ENCODE data around the gene SEC11A. TPM values are rescaled to one million over a fixed set of nuclear protein-coding genes. Genes with fewer than 3 reads are reported as not detected.
"Not testable (repeated sequence)": the region's sequence is repeated elsewhere in the genome, so short reads cannot be mapped to it uniquely, and the experiment has no call there.

SEC11A gene
- polyA plus RNA-seq, 3 donors = 111 to 166 (median 154) TPM

DNA sequence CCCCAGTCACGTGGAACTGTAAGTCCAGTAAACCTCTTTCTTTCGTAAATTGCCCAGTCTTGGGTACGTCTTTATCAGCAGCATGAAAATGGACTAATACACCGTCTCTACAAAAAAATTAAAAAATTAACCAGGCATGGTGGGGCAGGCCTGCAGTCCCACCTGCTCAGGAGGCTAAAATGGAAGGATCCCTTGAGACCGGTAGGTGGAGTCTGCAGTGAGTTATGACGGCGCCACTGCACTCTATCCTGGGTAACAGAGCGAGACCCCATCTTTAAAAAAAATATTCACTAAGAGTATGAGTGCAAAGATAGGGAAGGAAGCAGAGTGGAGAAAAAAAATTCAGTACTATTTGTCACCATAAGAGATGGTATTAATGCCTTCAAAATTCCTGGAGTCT, 25.6 kb downstream of the SEC11A start:
- Histone ChIP-seq H3K4me2 (replicated peaks; ENCODE audit: extremely low read depth, low read length, poor library complexity, severe bottlenecking) (no peak overlapping the region), H3K79me2 (ENCODE audit: insufficient read depth, low read length) (peaks cover 93% of the 10 kb centered on the region), H3K9ac (ENCODE audit: insufficient read depth, low read length, poor library complexity, severe bottlenecking) (no peak overlapping the region), H3K27me3 (ENCODE audit: control insufficient read depth in 2 of 2, insufficient read depth in 2 of 2, low read length in 2 of 2) (no peaks in the 10 kb centered on the region), H3K27ac (ENCODE audit: low read depth in 1 of 2, low read length in 2 of 2) (no peak overlapping the region), H3K36me3 (replicated peaks in 1 of 2; ENCODE audit: control insufficient read depth in 1 of 2, insufficient read depth in 2 of 2, low read length in 2 of 2) (peaks cover 29 to 75% of the 10 kb centered on the region in 2 donors), H4K20me1 (ENCODE audit: insufficient read depth, low read length) (peaks cover 89% of the 10 kb centered on the region), H2AFZ (ENCODE audit: insufficient read depth, low read depth, low read length, poor library complexity, severe bottlenecking) (no peak overlapping the region), H3K4me1 (ENCODE audit: control insufficient read depth in 1 of 2, insufficient read depth in 2 of 2, low read length in 2 of 2) (peaks cover 0 to 5% of the 10 kb centered on the region in 2 donors), H3K4me3 (replicated peaks in 1 of 3; ENCODE audit: low read depth in 2 of 3, low read length in 3 of 3) (no peak overlapping the region), H3K9me3 (replicated peaks in 1 of 2; ENCODE audit: control insufficient read depth in 1 of 2, insufficient read depth in 1 of 2, low read length in 2 of 2) (no peaks in the 10 kb centered on the region)
- 97% methylated on average over 4 of the region's 8 CpGs for WGBS (ENCODE audit: insufficient coverage)
- Mint-ChIP-seq H3K4me3 (no peak overlapping the region), H3K4me1 (peaks cover 9% of the 10 kb centered on the region), H3K27me3 (ENCODE audit: low read depth in 3 of 3) (no peaks in the 10 kb centered on the region), H3K36me3 (peaks cover 46 to 60% of the 10 kb centered on the region in 2 donors), H3K9me3 (peaks cover 0 to 4% (median 0%) of the 10 kb centered on the region in 7 donors), H3K27ac (peak overlapping the region in 4 of 7 donors; percentile 3 to 81 (median 28))
- TF ChIP-seq, protein P1, sequence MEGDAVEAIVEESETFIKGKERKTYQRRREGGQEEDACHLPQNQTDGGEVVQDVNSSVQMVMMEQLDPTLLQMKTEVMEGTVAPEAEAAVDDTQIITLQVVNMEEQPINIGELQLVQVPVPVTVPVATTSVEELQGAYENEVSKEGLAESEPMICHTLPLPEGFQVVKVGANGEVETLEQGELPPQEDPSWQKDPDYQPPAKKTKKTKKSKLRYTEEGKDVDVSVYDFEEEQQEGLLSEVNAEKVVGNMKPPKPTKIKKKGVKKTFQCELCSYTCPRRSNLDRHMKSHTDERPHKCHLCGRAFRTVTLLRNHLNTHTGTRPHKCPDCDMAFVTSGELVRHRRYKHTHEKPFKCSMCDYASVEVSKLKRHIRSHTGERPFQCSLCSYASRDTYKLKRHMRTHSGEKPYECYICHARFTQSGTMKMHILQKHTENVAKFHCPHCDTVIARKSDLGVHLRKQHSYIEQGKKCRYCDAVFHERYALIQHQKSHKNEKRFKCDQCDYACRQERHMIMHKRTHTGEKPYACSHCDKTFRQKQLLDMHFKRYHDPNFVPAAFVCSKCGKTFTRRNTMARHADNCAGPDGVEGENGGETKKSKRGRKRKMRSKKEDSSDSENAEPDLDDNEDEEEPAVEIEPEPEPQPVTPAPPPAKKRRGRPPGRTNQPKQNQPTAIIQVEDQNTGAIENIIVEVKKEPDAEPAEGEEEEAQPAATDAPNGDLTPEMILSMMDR (IDR thresholded peaks at IDR 0.05) = no peak
- intact Hi-C loops (cut with micrococcal nuclease) = loop anchor here in 1 of 2 donors (10.0 kb wide), 1 partner anchor 54 kb away; the partner anchor contains the start of gene ZNF592
- no peak for DNase-seq

DNA sequence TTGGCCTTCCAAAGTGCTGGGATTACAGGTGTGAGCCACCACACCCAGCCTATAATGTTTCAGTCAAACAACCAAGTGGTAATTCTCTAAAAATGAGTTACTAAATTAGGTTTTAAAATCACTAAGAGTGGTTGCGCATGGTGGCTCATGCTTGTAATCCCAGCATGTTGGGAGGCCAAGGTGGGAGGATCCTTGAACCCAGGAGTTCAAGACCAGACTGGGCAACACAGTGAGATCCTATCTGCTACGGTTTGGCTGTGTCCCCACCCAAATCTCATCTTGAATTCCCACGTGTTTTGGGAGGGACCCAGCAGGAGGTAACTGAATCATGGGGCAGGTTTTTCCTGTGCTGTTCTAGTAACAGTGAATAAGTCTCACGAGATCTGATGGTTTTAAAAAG, 26.1 kb downstream of the SEC11A start:
- Mint-ChIP-seq H3K36me3 (peaks cover 50 to 65% of the 10 kb centered on the region in 2 donors), H3K27ac (peak overlapping the region in 2 of 7 donors; percentile 4 to 52), H3K4me3 (no peak overlapping the region), H3K27me3 (ENCODE audit: low read depth in 3 of 3) (no peaks in the 10 kb centered on the region), H3K9me3 (peaks cover 0 to 4% (median 0%) of the 10 kb centered on the region in 7 donors), H3K4me1 (peaks cover 12% of the 10 kb centered on the region)
- no peak overlapping the region for H2AFZ ChIP-seq (ENCODE audit: insufficient read depth, low read depth, low read length, poor library complexity, severe bottlenecking)
- peaks cover 87% of the 10 kb centered on the region for H4K20me1 ChIP-seq (ENCODE audit: insufficient read depth, low read length)
- no peak overlapping the region for H3K9ac ChIP-seq (ENCODE audit: insufficient read depth, low read length, poor library complexity, severe bottlenecking)
- no peak for DNase-seq
- H3K4me2 ChIP-seq (replicated peaks; ENCODE audit: extremely low read depth, low read length, poor library complexity, severe bottlenecking) = no peak overlapping the region
- H3K9me3 ChIP-seq (replicated peaks in 1 of 2; ENCODE audit: control insufficient read depth in 1 of 2, insufficient read depth in 1 of 2, low read length in 2 of 2) = no peaks in the 10 kb centered on the region
- H3K4me3 ChIP-seq (replicated peaks in 1 of 3; ENCODE audit: low read depth in 2 of 3, low read length in 3 of 3) = no peak overlapping the region
- TF ChIP-seq, protein P1 (IDR thresholded peaks at IDR 0.05) = no peak
- H3K4me1 ChIP-seq (ENCODE audit: control insufficient read depth in 1 of 2, insufficient read depth in 2 of 2, low read length in 2 of 2) = peaks cover 0 to 7% of the 10 kb centered on the region in 2 donors
- no peaks in the 10 kb centered on the region for H3K27me3 ChIP-seq (ENCODE audit: control insufficient read depth in 2 of 2, insufficient read depth in 2 of 2, low read length in 2 of 2)
- intact Hi-C loops (cut with micrococcal nuclease) = loop anchor here in 1 of 2 donors (10.0 kb wide), 1 partner anchor 55 kb away; the partner anchor contains the start of gene ZNF592
- no peak overlapping the region for H3K27ac ChIP-seq (ENCODE audit: low read depth in 1 of 2, low read length in 2 of 2)
- peaks cover 29 to 76% of the 10 kb centered on the region in 2 donors for H3K36me3 ChIP-seq (replicated peaks in 1 of 2; ENCODE audit: control insufficient read depth in 1 of 2, insufficient read depth in 2 of 2, low read length in 2 of 2)
- 96% methylated on average over 3 of the region's 4 CpGs for WGBS (ENCODE audit: insufficient coverage)
- peaks cover 93% of the 10 kb centered on the region for H3K79me2 ChIP-seq (ENCODE audit: insufficient read depth, low read length)

DNA sequence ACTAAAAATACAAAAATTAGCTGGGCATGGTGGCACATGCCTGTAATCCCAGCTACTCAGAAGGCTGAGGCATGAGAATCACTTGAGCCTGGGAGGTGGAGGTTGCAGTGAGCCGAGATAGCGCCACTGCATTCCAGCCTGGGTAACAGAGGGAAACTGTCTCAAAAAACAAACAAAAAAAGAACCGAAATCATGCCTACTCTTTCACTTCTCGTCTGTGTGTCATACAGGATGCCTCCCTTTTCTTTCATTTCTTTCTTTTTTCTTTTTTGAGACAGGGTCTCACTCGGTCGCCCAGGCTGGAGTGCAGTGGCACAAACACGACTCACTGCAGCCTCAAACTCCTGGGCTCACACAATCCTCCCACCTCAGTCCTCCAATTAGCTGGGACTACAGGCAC, 29.5 kb downstream of the SEC11A start:
- H3K9me3 Mint-ChIP-seq; H3K9ac ChIP-seq (ENCODE audit: insufficient read depth, low read length, poor library complexity, severe bottlenecking); H3K4me2 ChIP-seq (replicated peaks; ENCODE audit: extremely low read depth, low read length, poor library complexity, severe bottlenecking); intact Hi-C loops (cut with micrococcal nuclease); H3K4me3 ChIP-seq (replicated peaks in 1 of 3; ENCODE audit: low read depth in 2 of 3, low read length in 3 of 3); H3K4me1 ChIP-seq (ENCODE audit: control insufficient read depth in 1 of 2, insufficient read depth in 2 of 2, low read length in 2 of 2); H3K9me3 ChIP-seq (replicated peaks in 1 of 2; ENCODE audit: control insufficient read depth in 1 of 2, insufficient read depth in 1 of 2, low read length in 2 of 2); DNase-seq; H2AFZ ChIP-seq (ENCODE audit: insufficient read depth, low read depth, low read length, poor library complexity, severe bottlenecking); H3K27me3 ChIP-seq (ENCODE audit: control insufficient read depth in 2 of 2, insufficient read depth in 2 of 2, low read length in 2 of 2); H3K27me3 Mint-ChIP-seq (ENCODE audit: low read depth in 3 of 3): not testable (repeated sequence)
- peaks cover 77% of the 10 kb centered on the region for H4K20me1 ChIP-seq (ENCODE audit: insufficient read depth, low read length)
- Mint-ChIP-seq H3K4me1 (peaks cover 12% of the 10 kb centered on the region), H3K27ac (peak overlapping the region in 5 of 7 donors; percentile 78 to 93 (median 85)), H3K4me3 (peak overlapping the region in 1 of 2 donors; percentile 30), H3K36me3 (peaks cover 58 to 82% of the 10 kb centered on the region in 2 donors)
- peaks cover 41 to 93% of the 10 kb centered on the region in 2 donors for H3K36me3 ChIP-seq (replicated peaks in 1 of 2; ENCODE audit: control insufficient read depth in 1 of 2, insufficient read depth in 2 of 2, low read length in 2 of 2)
- H3K27ac ChIP-seq (ENCODE audit: low read depth in 1 of 2, low read length in 2 of 2) = peak overlapping the region in 1 of 2 donors; percentile 41
- peaks cover 90% of the 10 kb centered on the region for H3K79me2 ChIP-seq (ENCODE audit: insufficient read depth, low read length)
- WGBS (ENCODE audit: insufficient coverage) = 40% methylated on average over 4 of the region's 7 CpGs

Measured in CD14-positive monocyte (primary cell).